ENCODE results near the gene SP1.

DNA sequence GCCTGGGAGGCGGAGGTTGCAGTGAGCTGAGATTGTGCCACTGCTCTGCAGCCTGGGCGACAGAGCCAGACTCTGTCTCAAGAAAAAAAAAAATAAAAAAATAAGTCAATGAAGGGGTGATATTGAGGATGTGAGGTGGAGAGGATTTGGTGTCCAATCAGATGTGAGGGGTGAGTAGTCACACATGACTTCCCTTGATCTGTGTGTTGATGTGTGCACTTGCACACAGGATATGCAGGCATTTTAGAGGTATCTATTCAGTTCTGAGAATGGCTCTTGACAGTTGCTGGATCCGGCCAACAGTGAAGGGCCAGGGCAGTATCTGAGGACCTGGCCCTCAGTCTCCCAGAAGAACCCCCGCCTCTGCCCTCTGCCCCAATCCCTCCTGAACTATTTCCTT is 36.0 kb upstream of the SP1 start:
- TF ChIP-seq CTCF (IDR thresholded peaks at IDR 0.05; ENCODE audit: low read length) = no peak
- TF ChIP-seq EZH2 (IDR thresholded peaks at IDR 0.05; ENCODE audit: borderline replicate concordance, low read length) = no peak
